Breast epithelium (tissue), 3 donors: ENCODE results near the gene EIF5AL1.
"Not testable (repeated sequence)": the region's sequence is repeated elsewhere in the genome, so short reads cannot be mapped to it uniquely, and the experiment has no call there.

Source experiments
- POLR2A ChIP-seq: fragments of 450-650 bp; IDR thresholded peaks from one replicate; pipeline ENCODE4 v1.6.1; 2016; ENCODE audit warnings: antibody characterized with exemption, mild to moderate bottlenecking, moderate library complexity
- POLR2AphosphoS5 ChIP-seq, 3 donors: sonication (generic); formaldehyde crosslinking; IDR thresholded peaks; one replicate each; pipeline ENCODE4 v1.6.1; 2017; ENCODE audit warnings: antibody characterized with exemption in 3 of 3
- TF ChIP-seq, protein P1 (sequence below), 3 donors: fragments of 450-650 bp; IDR thresholded peaks; one replicate each; pipeline ENCODE4 v1.5.1; 2016 to 2017; ENCODE audit warnings: antibody characterized with exemption in 3 of 3, mild to moderate bottlenecking in 3 of 3, moderate library complexity in 3 of 3

DNA sequence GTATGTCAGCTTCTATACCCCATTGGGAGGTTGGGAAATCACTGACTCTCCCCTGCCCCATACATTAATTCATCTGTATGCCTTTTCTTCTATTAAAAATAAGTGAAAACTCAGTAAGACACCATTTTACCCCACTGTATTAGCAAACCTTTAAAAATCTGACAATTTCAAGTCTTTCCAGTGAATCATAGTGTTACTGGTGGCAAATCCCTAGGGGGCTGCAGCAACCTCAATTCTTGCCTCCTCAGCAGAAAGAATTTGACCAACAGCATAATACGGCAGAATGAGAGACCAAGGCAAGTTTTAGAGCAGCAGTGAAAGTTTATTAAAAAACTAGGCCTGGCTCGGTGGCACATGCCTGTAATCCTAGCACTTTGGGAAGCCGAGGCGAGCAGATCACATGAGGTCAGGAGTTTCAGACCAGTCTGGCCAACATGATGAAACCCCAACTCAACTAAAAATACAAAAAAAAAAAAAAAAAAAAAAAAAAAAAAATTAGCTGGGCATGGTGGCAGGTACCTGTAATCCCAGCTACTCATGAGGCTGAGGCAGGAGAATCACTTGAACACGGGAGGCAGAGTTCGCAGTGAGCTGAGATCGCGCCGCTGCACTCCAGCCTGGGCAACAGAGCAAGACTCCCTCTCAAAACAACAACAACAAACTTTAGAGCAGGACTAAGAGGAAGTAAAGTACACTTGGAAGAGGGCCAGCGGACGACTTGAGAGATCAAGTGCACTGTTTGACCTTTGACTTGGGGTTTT is 21.0 kb downstream of the EIF5AL1 start:
- TF ChIP-seq, protein P1, sequence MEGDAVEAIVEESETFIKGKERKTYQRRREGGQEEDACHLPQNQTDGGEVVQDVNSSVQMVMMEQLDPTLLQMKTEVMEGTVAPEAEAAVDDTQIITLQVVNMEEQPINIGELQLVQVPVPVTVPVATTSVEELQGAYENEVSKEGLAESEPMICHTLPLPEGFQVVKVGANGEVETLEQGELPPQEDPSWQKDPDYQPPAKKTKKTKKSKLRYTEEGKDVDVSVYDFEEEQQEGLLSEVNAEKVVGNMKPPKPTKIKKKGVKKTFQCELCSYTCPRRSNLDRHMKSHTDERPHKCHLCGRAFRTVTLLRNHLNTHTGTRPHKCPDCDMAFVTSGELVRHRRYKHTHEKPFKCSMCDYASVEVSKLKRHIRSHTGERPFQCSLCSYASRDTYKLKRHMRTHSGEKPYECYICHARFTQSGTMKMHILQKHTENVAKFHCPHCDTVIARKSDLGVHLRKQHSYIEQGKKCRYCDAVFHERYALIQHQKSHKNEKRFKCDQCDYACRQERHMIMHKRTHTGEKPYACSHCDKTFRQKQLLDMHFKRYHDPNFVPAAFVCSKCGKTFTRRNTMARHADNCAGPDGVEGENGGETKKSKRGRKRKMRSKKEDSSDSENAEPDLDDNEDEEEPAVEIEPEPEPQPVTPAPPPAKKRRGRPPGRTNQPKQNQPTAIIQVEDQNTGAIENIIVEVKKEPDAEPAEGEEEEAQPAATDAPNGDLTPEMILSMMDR (IDR thresholded peaks at IDR 0.05): not testable (repeated sequence)
- not testable (repeated sequence) for TF ChIP-seq POLR2AphosphoS5 (IDR thresholded peaks at IDR 0.05); POLR2A
